ENCODE results near the gene TPTE2.
"Not testable (repeated sequence)": the region's sequence is repeated elsewhere in the genome, so short reads cannot be mapped to it uniquely, and the experiment has no call there.

The TPTE2 gene

GRCh38 chr13:19561127-19561582 is at the start of gene TPTE2:
Gene TPTE2, minus strand, starts transcription at chr13:19561532. Its CDS starts 58,298 bp downstream, at chr13:19503234.
- not testable (repeated sequence) for DNase-seq (ENCODE audit: low read depth, low spot score)

- peak; percentile 55 for DNase-seq (ENCODE audit: low read depth, low spot score)
These were observed 46.3 kb upstream of the TPTE2 start for GRCh38 chr13:19607523-19608078.

GRCh38 chr13:19606737-19607136 is 45.4 kb upstream of the TPTE2 start:
- DNase-seq (ENCODE audit: low read depth, low spot score) = no peak

- no peak for DNase-seq (ENCODE audit: low read depth, low spot score)
These were observed 44.8 kb upstream of the TPTE2 start for GRCh38 chr13:19606152-19606551.

- DNase-seq (ENCODE audit: low read depth, low spot score) = peak; percentile 61
These were observed 44.0 kb upstream of the TPTE2 start for GRCh38 chr13:19605161-19605955.

- DNase-seq (ENCODE audit: low read depth, low spot score) = no peak
These were observed 43.0 kb upstream of the TPTE2 start for GRCh38 chr13:19604306-19604705.

- peak; percentile 81 for DNase-seq (ENCODE audit: low read depth, low spot score)
These were observed 40.7 kb upstream of the TPTE2 start for GRCh38 chr13:19601749-19602725.

- DNase-seq (ENCODE audit: low read depth, low spot score) = peak; percentile 20
These were observed 36.2 kb upstream of the TPTE2 start for GRCh38 chr13:19597523-19597922.

- no peak for DNase-seq (ENCODE audit: low read depth, low spot score)
These were observed 35.6 kb upstream of the TPTE2 start for GRCh38 chr13:19596960-19597361.

GRCh38 chr13:19596086-19596485 is 34.8 kb upstream of the TPTE2 start:
- DNase-seq (ENCODE audit: low read depth, low spot score) = no peak

- no peak for DNase-seq (ENCODE audit: low read depth, low spot score)
These were observed 31.4 kb upstream of the TPTE2 start for GRCh38 chr13:19592657-19593180.

- no peak for DNase-seq (ENCODE audit: low read depth, low spot score)
These were observed 30.5 kb upstream of the TPTE2 start for GRCh38 chr13:19591864-19592263.

GRCh38 chr13:19590423-19590822 is 29.1 kb upstream of the TPTE2 start:
- no peak for DNase-seq (ENCODE audit: low read depth, low spot score)

- DNase-seq (ENCODE audit: low read depth, low spot score) = no peak
These were observed 28.0 kb upstream of the TPTE2 start for GRCh38 chr13:19589312-19589711.

- DNase-seq (ENCODE audit: low read depth, low spot score) = peak; percentile 51
These were observed 26.4 kb upstream of the TPTE2 start for GRCh38 chr13:19587635-19588300.

GRCh38 chr13:19586904-19587634 is 25.7 kb upstream of the TPTE2 start:
- no peak for DNase-seq (ENCODE audit: low read depth, low spot score)

- DNase-seq (ENCODE audit: low read depth, low spot score) = no peak
These were observed 20.3 kb upstream of the TPTE2 start for GRCh38 chr13:19581675-19582074.

GRCh38 chr13:19575230-19575629 is 13.9 kb upstream of the TPTE2 start:
- no peak for DNase-seq (ENCODE audit: low read depth, low spot score)

- DNase-seq (ENCODE audit: low read depth, low spot score) = no peak
These were observed 11.9 kb upstream of the TPTE2 start for GRCh38 chr13:19573120-19573716.

GRCh38 chr13:19572280-19572679 is 10.9 kb upstream of the TPTE2 start:
- no peak for DNase-seq (ENCODE audit: low read depth, low spot score)

Measured in astrocyte of the hippocampus (primary cell).